NCI-H128 (cell line): ENCODE measurements around the gene RFX6.
"Not testable (repeated sequence)": the region's sequence is repeated elsewhere in the genome, so short reads cannot be mapped to it uniquely, and the experiment has no call there.

ENCODE experiments used
- DNase-seq: peaks from one replicate; lab custom pipeline; 2025; ENCODE audit not compliant: unreplicated experiment; lab: John Stamatoyannopoulos, UW

Gene RFX6, protein sequence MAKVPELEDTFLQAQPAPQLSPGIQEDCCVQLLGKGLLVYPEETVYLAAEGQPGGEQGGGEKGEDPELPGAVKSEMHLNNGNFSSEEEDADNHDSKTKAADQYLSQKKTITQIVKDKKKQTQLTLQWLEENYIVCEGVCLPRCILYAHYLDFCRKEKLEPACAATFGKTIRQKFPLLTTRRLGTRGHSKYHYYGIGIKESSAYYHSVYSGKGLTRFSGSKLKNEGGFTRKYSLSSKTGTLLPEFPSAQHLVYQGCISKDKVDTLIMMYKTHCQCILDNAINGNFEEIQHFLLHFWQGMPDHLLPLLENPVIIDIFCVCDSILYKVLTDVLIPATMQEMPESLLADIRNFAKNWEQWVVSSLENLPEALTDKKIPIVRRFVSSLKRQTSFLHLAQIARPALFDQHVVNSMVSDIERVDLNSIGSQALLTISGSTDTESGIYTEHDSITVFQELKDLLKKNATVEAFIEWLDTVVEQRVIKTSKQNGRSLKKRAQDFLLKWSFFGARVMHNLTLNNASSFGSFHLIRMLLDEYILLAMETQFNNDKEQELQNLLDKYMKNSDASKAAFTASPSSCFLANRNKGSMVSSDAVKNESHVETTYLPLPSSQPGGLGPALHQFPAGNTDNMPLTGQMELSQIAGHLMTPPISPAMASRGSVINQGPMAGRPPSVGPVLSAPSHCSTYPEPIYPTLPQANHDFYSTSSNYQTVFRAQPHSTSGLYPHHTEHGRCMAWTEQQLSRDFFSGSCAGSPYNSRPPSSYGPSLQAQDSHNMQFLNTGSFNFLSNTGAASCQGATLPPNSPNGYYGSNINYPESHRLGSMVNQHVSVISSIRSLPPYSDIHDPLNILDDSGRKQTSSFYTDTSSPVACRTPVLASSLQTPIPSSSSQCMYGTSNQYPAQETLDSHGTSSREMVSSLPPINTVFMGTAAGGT

DNA sequence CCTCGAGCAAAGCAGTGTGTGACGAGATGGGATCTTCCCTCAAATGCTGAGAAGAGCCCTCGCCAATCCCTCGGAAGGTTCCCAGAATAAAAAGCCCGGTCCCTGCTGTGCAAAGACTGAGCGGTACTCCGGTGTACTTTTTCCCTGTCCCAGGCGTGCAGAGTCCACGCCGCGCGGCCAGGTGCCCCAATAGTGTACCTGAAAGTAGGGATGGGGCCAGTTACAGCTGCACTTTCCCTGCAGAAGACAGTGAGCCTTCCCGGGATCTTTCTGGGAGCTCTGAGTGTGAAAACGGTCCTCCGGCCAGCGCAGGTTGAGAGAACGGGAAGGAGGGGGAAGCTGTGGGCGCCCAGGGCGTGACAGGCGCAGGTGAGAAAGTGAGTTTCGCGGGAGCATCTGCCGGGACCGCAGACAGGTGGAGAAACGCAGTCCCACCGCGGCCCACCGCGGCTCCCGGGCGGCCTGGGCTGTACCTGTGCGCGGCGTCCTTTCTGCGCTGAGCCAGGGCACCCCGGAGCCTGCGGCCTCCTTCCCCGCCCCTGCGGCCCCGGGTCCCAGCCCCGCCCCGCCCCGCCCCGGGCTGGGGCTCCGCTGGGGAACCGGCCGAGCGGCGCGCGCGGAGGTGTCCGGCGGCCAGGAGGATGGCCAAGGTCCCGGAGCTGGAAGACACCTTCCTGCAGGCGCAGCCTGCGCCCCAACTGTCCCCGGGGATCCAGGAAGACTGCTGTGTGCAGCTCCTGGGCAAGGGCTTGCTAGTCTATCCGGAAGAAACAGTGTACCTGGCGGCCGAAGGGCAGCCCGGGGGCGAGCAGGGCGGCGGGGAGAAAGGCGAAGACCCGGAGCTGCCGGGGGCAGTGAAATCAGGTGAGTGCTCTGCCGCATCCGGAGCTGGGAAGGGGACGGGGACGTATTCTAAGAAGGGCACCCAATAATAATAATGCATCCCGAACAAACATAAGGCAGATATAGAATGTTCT, at the start of gene RFX6:
TSS of gene RFX6 (plus strand) at position 608 of the 977 bp plus-strand sequence. CDS start at position 642, 34 bp downstream.
- DNase-seq = no peak

DNA sequence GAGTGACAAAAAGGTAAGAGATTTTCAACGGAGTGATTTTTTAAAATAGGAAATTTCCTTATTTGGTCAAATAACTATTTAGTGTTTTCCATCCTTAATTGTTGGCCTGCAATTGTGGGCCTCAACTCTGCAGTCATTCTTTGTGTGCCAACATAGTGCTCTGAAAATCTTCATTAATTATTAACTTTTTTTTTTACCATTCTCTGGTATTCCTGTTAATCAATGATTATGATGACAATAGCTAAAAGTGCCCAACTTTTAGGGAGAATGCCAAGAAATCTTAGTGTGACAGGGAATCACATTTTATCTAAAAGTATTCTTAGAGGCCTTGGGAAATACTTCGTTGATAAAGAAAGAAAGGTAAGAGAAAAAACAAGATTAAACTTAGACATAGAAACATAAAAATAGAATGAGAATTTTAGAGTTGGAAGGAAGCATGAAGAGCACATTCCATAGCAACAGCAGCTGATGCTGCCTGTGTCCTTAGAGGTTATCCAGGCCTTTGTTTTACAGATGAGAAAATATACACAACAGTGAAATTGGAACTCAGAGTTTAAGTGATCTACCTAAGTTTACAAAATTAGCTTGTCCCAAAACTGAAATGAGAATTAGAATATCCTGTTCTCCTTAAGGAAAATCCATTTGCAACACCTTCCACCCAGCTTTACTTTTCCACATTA, 49.3 kb upstream of the RFX6 start:
- no peak for DNase-seq

DNA sequence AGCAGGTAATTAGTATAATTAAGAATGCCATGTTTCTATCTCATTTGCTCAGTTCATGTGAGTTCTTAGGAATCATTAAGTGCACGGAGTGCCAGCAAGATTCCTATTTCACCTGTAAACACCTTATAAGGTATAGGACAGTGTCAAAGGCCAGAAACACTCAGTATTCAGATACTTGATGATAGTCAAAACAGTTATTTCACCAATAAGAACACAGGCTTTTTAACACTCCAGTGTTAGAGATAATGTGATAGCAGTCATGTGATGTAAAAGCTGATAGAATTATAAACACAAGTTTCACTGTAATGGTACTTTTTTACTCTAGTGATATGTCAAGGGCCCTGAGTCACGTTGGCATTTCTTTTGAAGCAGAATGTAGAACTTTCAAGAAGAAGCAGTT, 48.1 kb upstream of the RFX6 start, which contains the start of gene GPRC6A:
TSS of gene GPRC6A (minus strand) at position 101 of the 400 bp plus-strand sequence. CDS start at position 31, 70 bp downstream.
- DNase-seq = no peak

DNA sequence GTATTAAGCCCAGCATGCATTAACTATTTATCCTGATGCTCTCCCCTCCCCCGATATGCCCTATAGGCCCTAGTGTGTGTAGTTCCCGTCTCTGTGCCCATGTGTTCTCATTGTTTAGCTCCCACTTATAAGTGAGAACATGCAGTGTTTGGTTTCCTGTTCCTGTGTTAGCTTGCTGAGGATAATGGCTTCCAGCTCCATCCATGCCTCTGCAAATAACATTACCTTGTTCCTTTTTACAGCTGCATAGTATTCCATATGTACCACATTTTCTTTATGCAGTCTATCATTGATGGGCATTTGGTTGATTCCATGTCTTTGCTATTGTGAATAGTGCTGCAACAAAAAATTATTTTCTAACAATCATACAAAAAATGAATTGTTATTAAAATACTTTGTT, 42.5 kb upstream of the RFX6 start:
- not testable (repeated sequence) for DNase-seq

DNA sequence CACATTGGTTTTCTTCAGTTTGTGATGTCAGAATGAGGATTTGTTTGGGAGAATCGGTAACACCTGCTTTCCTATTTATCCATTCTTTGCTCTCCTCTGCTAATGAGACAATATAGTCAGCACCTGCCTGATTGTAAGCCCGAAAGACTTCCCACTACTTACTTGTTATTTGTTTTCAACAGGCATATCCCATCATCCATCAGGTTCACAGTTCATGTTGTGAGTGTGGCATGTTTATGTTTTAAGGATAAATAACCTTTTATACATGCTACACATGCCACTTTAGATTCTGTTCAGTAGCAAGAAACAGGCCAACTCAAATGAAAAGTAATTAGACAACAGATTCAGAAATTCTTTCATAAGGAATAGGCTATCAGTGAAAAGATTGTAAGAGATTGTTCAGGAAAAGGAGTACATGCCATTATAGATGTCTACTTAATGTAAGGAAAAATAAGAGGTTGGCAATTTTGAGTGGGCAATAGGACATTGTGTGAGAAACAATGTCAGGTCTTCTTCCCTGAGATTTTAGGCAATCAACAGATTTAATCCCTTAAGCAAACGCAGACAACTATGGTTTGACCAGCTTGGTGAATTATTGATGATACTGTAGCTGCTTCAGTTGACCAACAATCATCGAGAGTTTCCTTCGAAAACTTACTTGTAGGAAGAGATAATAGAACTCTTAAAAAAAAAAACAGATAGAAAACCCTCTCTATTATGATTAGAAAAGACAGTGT, 40.3 kb upstream of the RFX6 start:
- DNase-seq = no peak

DNA sequence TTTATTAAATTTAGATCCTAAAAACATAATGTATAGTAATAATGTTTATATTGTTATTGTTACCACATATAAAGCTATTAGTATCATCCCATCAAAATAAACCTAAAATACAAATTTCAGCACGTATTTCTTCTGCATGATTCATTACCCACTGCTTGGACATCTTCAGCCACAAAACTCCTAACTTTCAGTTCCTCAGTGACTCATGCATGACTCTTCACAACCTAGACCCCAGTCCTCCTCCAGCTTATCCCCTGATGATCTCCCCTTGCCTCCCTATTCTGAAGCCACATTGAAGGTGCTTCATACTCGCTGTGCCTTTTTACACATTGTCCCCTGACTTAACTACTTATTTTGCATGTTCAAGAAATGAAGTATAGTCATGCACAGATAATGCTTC, 37.0 kb upstream of the RFX6 start:
- no peak for DNase-seq

DNA sequence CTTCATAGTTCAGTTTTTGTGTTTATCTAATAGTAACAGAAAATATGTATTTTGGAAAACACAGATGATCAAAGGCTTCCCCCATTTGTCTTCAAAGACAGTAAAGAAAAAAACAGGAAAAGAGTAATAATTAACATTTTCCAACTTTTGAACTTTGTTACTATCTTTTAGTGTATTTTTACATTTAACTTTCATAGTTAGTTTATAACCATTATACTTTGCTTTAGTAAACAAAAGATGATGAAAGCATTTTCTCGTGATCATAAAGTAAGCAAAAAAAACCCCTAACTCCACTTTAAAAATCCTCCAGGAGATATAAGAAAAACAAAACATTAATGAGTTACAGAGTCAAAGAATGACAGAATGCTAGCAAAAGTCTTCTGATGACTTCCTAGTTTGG, 34.6 kb upstream of the RFX6 start:
- no peak for DNase-seq

DNA sequence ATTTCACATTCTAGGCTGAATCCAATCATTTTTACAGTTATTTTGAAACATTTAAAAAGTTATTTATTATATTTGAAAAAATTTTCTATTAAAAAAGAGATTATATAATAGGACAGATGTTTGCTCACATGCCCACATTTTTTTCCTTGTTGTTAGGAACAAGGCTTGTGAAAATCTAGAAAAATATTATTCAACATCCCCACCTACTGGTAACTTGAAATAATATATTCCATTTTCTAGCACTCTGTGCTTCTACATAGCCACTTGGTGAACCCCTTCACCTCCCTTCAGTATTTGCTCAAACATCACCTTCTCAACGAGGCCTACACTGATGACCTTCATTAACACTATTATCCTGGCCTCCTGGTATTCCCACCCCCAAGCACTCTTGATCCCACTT, 29.8 kb upstream of the RFX6 start:
- no peak for DNase-seq

DNA sequence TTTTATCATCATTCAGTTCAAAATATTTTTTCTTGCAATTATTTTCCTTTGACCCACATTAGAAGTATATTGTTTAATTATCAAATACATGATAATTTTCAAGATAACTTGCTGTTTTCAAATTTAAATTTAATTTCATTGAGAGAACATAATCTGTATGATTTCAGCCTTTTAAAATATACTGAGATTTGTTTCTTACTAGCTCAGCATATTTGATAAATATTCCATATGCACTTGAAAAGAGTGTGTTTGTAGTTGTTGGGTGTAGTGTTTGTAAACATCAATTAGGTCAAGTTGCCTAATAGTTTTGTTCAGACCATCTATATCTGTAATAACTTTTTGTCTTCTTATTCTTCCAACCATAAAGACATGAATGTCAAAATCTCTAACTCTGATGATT, 19.0 kb upstream of the RFX6 start:
- DNase-seq = no peak

DNA sequence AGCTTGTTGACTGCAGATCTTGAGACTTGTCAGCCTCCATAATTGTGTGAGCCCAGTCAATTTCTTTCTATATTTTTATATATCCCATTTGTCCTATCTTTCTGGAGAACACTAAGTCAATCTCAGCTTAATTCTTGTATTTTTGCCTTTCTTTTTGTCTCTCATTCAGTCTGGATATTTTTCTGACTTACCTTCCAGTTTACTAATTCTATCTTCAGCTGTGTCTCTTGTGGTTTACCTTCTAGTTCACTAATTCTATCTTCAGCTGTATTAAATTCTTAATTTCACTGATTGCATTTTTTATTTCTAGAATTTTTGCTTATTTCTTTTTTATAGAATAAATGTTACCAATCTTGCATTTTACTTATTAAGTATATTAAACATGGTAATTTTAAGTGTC, 17.8 kb upstream of the RFX6 start:
- DNase-seq = no peak

DNA sequence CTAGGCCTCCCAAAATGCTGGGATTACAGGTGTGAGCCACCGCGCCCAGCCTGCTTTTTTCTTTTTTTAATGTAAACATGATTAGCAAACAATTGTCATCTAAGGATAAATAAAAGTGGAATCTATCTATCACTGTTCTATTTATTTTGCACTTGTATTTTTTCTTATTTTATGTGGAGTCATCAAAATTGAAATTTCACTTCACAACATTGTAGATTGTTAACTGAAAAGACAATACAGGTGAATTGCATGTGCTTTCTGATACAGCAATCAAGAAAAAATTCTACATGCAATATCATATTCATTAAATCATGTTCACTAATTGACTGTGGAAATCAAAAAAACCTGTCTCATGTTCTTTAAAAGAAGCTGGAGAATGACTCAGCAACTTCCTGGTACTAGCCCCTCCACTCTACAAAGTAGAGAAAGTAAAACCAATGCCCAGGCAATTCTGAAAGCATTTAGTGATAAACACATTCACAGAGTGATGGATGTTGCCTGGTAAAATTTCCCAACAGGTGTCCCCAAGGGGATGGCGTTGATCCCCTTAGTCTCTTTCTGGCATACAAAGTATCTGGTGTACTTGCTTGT, 10.7 kb upstream of the RFX6 start:
- no peak for DNase-seq

DNA sequence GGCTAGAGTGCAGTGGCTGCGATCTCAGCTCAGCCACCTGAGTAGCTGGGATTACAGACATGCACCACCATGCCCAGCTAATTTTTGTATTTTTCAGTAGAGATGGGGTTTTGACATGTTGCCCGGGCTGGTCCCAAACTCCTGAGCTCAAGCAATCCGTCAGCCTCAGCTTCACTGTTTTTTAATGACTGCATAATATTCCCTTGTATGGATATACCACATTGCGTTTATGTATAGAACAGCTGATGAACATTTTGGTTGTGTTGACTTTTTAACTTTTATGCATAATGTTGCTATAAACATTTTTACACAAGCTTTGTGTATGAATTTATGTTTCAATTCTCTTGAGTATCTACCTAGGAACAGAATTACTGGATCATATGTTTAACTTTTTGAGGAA, 4.3 kb upstream of the RFX6 start:
- DNase-seq = no peak

DNA sequence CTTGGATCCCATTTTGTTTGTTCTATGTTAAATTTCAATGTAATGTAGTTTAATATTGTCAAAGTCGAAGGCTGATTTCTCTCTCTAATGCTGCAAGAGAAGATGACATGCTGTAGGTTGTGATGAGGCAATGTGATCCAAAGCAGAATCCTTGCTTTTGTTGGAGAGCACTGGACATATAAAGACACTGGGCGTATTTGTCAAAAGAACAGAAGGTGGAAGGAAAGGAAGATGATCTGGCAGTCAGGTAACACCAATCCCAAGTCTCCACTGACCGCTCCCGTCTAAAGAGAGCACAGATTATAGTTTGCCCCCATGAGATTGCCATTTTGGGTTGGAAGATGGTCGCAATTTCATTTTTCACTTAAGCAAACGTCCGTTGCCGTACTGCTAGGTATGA, 935 bp upstream of the RFX6 start:
- no peak for DNase-seq

DNA sequence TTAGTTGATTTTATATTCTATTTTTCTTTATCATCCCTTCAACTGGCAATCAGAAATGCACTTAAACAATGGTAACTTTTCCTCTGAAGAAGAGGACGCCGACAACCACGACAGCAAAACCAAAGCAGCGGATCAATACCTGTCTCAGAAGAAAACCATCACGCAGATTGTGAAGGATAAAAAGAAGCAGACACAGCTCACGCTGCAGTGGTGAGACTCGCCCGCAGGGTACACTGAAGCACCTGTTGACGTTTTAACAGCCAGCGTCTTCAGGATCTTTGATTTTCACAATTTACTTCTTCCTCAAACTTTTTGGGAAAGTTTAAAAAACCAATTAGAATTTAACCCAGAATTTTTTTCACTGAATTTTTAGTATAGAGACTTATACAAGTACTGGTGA, 701 bp downstream of the RFX6 start:
- no peak for DNase-seq

DNA sequence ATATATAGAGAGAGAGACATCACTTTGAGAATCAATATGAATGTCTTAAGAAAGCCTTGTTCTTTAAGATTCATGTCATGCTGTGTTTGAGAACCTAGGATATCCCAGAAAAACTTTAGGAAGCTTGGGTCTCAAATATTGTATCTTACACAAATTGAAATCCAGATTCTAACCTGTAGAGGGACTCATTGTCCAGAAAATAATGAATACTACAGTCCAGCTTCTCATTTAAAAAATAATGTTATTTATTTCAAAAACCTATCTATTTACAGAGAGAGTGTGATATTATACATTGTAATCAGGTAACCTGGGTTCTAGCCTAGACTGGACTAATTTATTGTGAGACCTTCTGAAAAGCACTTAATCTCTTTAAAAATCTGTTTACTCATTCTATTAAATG, 4.2 kb downstream of the RFX6 start:
- DNase-seq = no peak

DNA sequence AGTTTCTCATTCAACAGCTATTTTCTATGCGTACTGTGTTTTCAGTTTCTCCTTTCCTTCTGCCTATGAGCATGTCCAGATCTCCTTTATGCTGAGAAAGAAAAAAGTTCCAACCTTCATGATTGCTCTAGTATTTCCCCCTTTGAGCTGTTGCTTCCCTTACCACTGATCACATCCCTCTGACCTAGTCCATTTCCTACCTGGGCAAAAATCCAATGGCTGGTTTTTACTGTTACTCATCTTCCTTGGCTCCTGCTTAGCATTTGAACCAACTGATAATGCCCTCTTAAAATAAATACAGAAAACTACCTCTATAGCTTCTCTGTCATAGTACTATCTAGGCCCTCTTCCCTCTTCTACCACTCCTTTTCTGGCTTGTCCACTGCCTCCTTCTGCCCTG, 6.0 kb downstream of the RFX6 start:
- DNase-seq = no peak

DNA sequence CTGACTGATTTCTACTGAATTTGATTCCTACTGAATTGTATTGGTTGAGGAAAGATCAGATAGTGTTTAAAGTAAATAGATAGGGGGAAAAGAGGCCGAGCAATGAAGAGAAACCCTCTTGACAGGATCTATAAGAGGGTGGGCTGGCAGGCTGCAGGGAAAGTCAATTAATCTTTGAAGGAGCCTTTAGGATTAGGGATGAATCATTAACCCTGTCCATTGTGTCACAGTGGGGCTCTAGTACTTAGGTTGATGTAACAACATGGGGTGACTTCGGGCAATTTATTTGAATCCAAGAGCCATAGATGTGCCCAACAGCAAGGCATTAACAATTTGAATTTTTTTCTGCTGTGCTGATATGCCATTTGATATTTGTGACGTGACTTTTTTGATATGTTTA, 7.5 kb downstream of the RFX6 start:
- no peak for DNase-seq

DNA sequence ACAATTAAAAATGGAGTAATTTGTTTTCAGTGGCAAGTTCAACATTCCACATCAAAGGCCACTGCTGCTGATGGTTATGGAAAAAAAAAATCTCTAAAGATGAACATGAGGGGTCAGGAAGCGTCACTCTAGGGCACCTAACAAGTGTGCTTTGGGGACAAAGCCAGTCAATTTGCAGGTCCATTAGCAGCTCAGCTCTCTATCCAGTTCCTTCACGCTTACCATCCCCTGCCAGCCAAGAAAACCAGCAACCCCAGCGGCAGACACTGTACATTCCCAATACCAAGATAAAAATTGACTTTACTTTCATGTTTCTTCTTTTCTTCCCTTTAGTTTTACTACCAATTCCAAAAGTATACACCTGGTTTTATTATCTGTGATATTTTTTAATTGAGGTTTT, 10.1 kb downstream of the RFX6 start:
- no peak for DNase-seq

DNA sequence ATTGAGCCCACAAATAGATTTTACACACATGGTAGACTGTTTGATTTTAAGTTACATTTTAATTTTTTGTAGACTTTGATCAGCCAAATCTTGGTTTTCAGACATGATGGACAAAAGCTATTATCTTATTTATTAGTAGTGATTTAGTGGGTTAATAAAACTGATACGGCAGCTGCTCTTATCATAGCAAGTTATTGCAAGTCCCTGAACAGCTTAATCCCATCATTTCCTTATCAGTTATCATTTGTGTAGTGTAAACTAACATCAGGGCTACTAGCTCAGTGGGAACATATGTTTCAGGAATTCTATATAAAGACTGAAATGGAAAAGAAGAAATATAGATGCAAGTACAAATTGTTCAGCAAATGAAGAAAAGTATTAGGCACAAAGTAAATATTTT, 10.9 kb downstream of the RFX6 start:
- no peak for DNase-seq
